ENCODE results near the gene NACC2. TPM values are rescaled to one million over a fixed set of nuclear protein-coding genes. Genes with fewer than 3 reads are reported as not detected.

Gene NACC2
- total RNA-seq, 2 experiments from 2014 or later = 8.1 to 8.5 TPM

DNA sequence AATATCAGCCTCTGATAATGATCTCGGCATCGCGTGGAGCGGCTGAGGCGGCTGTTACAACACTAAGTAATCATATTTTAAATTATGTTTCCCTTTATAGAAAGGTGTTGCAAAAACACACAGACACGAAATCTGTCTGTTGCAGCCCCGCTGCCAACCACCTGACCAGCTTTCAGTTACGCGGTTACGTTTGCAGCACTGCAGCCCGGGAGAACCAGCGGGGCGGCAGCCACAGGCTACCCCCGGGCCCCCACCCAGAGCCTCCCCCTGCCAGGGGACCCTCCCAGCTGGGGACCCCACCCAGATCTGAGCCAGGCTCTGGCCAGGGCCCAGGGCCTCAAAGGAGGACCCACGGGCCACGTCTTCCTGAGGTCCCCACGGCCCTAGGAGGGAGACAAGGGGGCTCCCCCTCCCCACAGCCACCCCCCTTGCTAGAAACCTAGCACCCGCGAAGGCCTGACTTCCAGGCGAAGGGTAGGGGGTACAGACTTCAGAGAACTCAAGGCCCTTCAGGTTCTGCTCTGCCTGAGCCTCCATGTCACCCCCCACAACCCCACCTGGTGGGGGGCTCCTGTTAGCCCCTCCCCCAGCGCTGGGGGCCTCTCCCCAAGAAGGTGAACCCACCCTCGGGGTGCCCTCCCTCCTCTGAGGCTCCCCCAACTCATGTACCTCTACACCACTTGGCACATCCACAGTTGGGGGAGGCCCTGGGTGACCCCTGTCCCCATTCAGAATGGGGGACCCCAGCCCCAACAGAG is 6.0 kb downstream of the NACC2 start:
- Mint-ChIP-seq H3K36me3 (peaks cover 2% of the 10 kb centered on the region), H3K27ac (no peak overlapping the region), H3K27me3 (no peaks in the 10 kb centered on the region), H3K4me1 (ENCODE audit: low read depth) (peaks cover 18% of the 10 kb centered on the region), H3K9me3 (no peaks in the 10 kb centered on the region), H3K4me3 (no peak overlapping the region)
- DNase-seq = no peak
- intact Hi-C loops (cut with micrococcal nuclease) = loop anchor here (1.0 kb wide), 1 partner anchor 34 kb away; no protein-coding TSS in a partner anchor
- POLR2A ChIA-PET = no interaction called here
- CTCF ChIA-PET = interaction anchor here (0.6 to 3.6 kb wide), 7 partner anchors 12 to 178 kb away, joined by 3 to 58 read pairs (median 4); no protein-coding TSS in a partner anchor

DNA sequence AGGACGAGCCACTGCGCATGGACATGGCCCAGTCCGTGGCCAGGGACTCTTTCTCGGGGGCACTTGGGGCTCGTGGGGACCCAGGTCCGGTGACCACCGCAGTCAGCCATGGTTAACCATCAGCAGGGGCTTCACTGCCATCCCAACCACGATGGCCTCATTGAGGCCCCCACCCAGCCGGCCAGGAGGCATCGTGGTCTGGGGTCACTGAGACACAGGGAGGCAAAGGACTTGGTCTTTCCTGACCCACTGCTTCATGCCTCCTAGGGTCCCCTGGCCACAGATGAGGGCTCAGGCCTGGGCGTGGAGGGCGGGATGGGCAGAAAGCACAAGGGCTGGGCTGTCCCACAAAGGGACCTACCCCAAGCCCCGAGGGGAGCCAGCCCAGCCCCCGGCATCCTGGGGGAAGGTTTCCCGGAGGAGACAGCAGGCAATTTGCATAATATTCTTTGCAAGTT is 6.6 kb downstream of the NACC2 start:
- DNase-seq = no peak

DNA sequence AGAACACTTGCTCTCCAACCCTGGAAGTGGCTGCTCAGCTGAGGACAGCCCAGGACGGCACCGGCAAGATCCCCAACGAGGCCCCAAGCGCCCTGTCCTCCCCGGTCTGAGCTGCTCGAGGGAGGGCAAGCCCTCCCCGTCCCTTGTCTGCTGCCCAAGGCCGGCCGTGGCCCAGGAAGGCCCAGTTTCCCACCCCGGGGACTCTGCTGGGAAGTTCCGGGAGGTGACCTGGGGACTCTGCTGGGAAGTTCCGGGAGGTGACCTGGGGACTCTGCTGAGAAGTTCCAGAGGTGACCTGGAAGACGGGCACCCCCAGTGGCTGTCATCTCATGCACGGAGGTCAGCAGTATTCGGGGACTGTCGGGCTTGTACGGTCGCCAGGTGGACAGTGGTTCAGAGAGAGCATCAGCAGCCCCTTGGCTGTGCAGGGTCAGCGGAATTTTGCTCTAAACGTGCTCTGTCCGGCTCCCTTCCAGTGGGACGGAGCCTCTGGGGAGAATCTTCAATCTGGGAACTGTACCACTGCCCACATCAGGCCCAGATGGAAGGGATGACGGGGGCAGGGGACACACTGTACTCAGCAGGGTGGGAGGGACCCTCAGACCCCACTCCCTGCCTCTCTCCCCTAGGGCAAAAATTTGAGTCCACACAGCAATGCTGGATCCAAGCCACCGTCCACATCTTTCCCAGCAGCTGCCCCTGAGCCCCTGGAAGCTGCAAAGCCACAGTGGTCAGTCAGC is 7.2 kb downstream of the NACC2 start:
- POLR2A ChIA-PET = no interaction called here
- Mint-ChIP-seq H3K4me1 (ENCODE audit: low read depth) (peaks cover 11% of the 10 kb centered on the region), H3K4me3 (no peak overlapping the region), H3K27ac (no peak overlapping the region), H3K9me3 (no peaks in the 10 kb centered on the region), H3K36me3 (peaks cover under 1% of the 10 kb centered on the region), H3K27me3 (no peaks in the 10 kb centered on the region)
- CTCF ChIA-PET = no interaction called here
- DNase-seq = no peak
- intact Hi-C loops (cut with micrococcal nuclease) = no loop called here

More for the DNA sequence above, 6.6 kb downstream of the NACC2 start:
- CTCF ChIA-PET = interaction anchor here (3.6 kb wide), 1 partner anchor 33 kb away, joined by 58 read pairs; no protein-coding TSS in a partner anchor
- Mint-ChIP-seq H3K4me3 (no peak overlapping the region), H3K27ac (no peak overlapping the region), H3K36me3 (peaks cover 2% of the 10 kb centered on the region), H3K9me3 (no peaks in the 10 kb centered on the region), H3K27me3 (no peaks in the 10 kb centered on the region), H3K4me1 (ENCODE audit: low read depth) (peaks cover 17% of the 10 kb centered on the region)
- intact Hi-C loops (cut with micrococcal nuclease) = no loop called here
- POLR2A ChIA-PET = no interaction called here

DNA sequence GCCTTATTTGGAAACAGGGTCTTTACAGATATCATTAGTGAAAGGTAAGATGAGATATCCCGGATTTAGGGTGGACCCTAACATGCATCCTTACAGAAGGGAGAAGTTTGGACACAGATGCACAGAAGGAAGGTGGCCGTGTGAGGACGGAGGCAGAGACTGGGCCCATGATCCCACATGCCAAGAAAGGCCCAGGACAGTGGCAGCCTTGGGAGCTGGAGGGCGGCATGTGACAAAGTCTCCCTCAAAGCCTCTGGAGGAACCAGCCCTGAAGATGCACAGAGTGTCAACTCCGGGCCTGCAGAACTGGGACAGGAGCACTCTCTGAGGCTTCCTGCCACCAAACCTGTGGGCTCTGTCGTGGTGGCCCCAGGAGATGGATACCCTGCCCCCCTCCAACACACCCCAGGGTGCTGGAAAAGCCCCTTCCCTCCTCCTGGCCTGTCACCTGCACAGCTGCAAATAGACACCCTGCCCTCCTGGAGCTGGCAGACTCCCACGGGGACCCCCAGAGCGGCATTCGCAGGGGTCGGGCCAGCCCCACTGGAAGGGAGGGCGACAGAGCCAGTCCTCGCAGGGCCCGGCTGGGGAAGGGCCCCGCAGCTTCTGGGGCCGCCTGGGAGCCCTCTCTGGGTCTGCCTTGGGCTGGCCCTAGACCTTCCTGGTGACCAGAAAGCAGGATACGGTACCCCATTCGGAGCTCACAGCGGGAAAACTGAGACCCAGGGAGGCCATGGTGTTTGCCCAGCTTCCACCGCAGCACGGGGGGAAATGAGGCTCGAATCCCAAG is 7.9 kb downstream of the NACC2 start:
- CTCF ChIA-PET = interaction anchor here (2.2 kb wide), 1 partner anchor 35 kb away, joined by 10 read pairs; no protein-coding TSS in a partner anchor
- intact Hi-C loops (cut with micrococcal nuclease) = no loop called here
- Mint-ChIP-seq H3K36me3 (no peaks in the 10 kb centered on the region), H3K27me3 (no peaks in the 10 kb centered on the region), H3K4me3 (no peak overlapping the region), H3K9me3 (no peaks in the 10 kb centered on the region), H3K4me1 (ENCODE audit: low read depth) (peaks cover 11% of the 10 kb centered on the region), H3K27ac (no peak overlapping the region)
- POLR2A ChIA-PET = no interaction called here
- no peak for DNase-seq

DNA sequence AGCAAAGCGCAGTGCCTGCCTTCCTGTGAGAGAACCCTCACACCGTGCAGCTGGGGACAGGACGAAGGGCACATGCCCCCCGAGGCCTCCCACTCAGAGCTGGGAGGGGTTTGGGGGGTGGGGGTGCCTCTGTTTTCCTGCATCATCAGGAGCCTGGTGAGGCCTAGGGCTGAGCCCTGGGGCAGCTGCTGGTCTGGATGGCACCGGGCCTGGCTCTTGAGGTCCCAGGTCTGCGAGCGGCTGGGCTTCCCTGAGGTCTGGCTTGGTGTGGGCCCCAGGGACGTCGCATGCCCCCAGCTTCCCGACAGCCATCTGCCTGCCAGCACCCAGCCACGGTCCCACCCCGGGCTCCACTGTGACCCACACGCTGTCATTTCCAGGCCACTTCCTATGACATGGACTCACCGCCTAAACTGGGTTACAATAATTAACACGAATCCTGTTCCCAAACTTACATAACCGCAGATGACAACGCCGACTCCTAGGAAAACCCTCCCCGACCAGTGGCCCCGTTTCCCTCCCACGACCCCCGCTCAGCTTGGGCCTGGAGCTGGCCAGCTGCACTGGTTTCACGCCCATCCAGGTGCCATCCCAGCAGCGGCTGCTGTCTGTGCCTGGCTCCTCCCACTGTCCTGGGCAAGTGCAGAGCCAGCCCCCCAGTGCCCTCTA is 8.7 kb downstream of the NACC2 start:
- DNase-seq = no peak
- CTCF ChIA-PET = interaction anchor here (2.2 kb wide), 1 partner anchor 36 kb away, joined by 10 read pairs; no protein-coding TSS in a partner anchor
- Mint-ChIP-seq H3K4me1 (ENCODE audit: low read depth) (peaks cover 11% of the 10 kb centered on the region), H3K27me3 (no peaks in the 10 kb centered on the region), H3K4me3 (no peak overlapping the region), H3K9me3 (no peaks in the 10 kb centered on the region), H3K27ac (no peak overlapping the region), H3K36me3 (no peaks in the 10 kb centered on the region)
- intact Hi-C loops (cut with micrococcal nuclease) = no loop called here
- POLR2A ChIA-PET = no interaction called here

DNA sequence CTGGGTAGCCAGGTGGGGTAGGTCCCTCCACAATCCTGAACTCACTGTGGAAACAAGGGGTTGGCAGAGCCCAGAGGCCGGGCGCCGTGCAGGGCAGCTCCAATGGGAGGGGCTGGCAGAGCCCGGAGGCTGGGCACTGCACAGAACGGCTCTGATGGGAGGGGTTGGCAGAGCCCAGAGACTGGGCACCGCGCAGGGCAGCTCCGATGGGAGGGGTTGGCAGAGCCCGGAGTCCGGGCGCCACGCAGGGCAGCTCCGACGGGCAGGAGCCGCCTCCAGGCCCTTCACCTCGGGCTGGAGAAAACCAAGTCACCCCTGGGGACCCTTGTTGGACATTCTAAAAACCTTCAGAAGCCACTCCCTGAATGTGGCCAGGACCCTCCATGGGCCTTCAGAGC is 9.3 kb downstream of the NACC2 start:
- DNase-seq = no peak
- peaks cover 11% of the 10 kb centered on the region for H3K4me1 Mint-ChIP-seq (ENCODE audit: low read depth)
- ChIA-PET CTCF (interaction anchor here (2.2 kb wide), 1 partner anchor 36 kb away, joined by 10 read pairs; no protein-coding TSS in a partner anchor), POLR2A (no interaction called here)
- H3K27ac Mint-ChIP-seq = no peak overlapping the region
- no peaks in the 10 kb centered on the region for H3K36me3 Mint-ChIP-seq
- intact Hi-C loops (cut with micrococcal nuclease) = no loop called here
- H3K4me3 Mint-ChIP-seq = no peak overlapping the region
- no peaks in the 10 kb centered on the region for H3K27me3 Mint-ChIP-seq
- no peaks in the 10 kb centered on the region for H3K9me3 Mint-ChIP-seq

DNA sequence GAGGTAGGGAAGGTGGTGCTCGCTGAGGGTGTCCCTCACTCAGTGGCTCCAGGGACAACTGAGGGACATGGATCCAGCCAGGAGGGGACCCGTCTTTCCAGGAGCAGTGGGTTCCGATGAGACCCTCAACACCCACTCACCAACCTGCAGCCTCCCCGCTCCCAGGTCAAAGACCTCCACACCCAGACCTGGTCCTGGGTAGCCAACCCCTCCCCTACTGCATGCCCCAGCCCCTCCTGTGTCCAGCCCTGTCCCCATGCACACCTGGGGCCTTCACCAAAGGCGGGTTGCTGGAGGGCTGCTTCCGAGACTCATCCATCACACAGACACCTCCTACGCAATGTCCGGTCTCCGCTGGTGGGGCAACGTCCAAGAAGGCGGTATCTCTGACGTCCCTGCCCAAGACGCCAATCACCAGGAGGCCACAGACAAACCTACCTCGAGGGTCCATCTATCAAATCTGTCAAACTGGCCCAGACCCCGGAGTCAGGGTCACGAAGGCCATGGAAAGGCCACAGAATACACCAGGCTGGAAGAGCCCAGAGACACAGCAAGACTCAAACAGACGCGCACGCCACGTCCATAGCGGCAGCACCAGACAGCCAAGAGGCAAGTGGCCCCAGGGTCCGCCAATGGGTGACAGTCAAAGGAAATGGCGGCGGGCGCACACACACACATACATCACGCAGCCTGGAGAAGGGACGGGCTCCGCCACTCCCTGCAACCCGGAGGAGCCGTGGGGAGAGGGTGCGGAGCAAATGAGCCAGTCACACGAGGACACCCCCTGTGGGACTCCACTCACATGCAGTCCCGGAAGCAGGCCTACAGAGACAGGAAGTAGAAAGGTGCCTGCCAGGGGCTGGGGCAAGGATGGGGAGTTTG is 10.8 kb downstream of the NACC2 start:
- CTCF ChIA-PET = no interaction called here
- DNase-seq = no peak
- H3K27ac Mint-ChIP-seq = no peak overlapping the region
- no peaks in the 10 kb centered on the region for H3K27me3 Mint-ChIP-seq
- no peaks in the 10 kb centered on the region for H3K36me3 Mint-ChIP-seq
- H3K4me1 Mint-ChIP-seq (ENCODE audit: low read depth) = peaks cover 9% of the 10 kb centered on the region
- intact Hi-C loops (cut with micrococcal nuclease) = no loop called here
- no peaks in the 10 kb centered on the region for H3K9me3 Mint-ChIP-seq
- H3K4me3 Mint-ChIP-seq = no peak overlapping the region
- POLR2A ChIA-PET = no interaction called here

DNA sequence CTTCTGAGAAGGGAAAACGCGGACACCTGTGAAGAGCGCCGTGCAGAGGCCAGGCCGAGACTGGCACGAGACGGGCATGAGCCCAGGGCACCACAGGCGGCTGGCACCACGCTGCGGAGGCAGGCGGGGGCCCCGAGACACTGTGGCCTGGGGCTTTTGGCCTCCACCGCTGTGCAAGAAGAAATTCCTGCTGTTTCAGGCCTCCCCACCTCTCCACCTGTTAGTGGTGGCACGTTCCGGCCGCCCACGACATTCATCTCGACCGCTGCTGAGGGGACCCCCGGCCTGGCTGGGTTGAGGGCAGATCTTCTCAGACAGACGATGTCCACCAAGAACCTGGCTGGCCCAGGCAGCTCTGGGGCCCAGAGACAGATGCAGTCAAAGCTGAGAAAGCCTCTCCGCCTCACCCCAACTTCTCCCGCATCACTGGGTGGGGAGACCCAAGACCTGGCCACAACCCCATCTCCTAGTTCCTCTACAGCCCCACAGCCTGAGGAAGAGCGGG is 11.5 kb downstream of the NACC2 start:
- Mint-ChIP-seq H3K36me3 (no peaks in the 10 kb centered on the region), H3K27ac (no peak overlapping the region), H3K27me3 (no peaks in the 10 kb centered on the region), H3K4me1 (ENCODE audit: low read depth) (peaks cover 9% of the 10 kb centered on the region), H3K4me3 (no peak overlapping the region), H3K9me3 (no peaks in the 10 kb centered on the region)
- intact Hi-C loops (cut with micrococcal nuclease) = no loop called here
- no peak for DNase-seq
- ChIA-PET CTCF (no interaction called here), POLR2A (no interaction called here)

DNA sequence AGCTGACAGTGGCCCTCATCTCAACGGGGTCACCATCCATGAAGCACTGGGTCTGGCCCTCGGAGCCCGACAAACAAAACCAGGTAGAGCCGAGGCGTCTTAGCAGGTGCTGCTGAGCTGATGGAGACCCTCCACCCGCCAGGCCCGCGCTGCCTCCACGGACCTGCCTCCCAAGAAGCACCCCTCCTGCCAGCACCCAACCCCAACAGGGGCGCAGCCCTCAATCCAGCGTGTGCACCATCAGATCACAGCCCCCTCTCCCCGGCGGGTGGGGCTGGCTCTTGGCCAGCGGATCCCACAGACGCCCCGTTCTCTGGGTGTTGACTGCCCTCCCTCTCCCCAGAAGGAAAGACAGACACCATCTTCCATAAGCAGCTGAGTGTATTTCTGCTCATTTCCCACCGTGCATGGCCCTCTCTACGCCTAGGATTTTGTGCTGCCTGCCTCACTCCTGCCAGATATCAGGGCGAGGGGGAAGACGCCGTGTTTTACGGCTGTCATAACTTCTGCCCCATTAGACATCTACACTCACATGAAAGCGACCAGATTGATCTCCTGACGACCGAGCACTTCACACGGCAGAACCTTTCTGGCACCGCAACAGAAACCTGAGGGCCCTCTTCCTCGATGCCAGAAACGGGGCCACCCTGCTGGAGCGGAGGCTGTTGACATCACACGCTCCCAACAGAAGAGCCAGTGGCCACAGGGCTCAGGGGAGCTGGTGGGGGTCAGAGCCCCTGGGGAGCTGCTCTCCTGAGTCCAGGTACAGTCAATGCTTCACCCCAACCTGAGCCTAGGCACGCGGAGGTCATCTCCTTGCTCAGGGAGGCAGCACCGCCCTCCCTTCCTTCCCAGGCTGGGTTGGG is 12.4 kb downstream of the NACC2 start:
- DNase-seq = no peak
- Mint-ChIP-seq H3K27me3 (no peaks in the 10 kb centered on the region), H3K36me3 (no peaks in the 10 kb centered on the region), H3K27ac (no peak overlapping the region), H3K9me3 (no peaks in the 10 kb centered on the region), H3K4me1 (ENCODE audit: low read depth) (peaks cover 9% of the 10 kb centered on the region), H3K4me3 (no peak overlapping the region)
- intact Hi-C loops (cut with micrococcal nuclease) = no loop called here
- ChIA-PET CTCF (no interaction called here), POLR2A (no interaction called here)

DNA sequence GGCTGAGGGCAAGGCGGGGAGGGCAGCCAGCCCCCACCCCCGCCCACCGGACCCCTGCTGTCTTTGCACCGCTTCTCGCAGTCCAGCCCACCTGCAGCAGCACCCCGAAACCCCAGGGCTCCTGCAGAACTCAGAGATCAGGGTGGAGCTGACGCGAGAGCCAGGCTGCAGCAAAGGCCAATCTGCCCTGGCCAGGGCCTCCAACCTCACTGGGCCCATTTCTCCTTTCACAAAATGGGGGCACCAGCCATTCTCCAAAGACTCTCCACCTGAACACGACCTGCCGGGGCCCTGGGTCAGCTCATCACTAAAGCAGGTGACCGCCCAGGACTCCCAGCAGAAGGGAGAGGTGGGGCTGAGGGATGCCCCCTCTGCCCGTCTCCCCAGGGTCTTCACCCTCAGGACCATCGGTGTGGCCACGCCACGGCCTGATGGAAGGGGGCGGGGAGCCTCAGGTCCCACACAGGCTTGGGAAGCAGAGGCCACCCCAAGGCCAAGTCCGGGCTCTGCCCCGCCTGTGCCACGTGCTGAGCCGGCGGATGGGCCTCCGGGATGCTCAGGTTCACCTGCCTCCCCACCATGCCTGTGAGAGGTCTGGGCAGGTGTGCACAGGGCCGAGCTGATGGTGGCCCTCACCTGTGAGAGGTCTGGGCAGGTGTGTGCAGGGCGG is 13.1 kb downstream of the NACC2 start:
- H3K27me3 Mint-ChIP-seq = no peaks in the 10 kb centered on the region
- H3K9me3 Mint-ChIP-seq = no peaks in the 10 kb centered on the region
- ChIA-PET CTCF (no interaction called here), POLR2A (no interaction called here)
- peaks cover 9% of the 10 kb centered on the region for H3K4me1 Mint-ChIP-seq (ENCODE audit: low read depth)
- H3K4me3 Mint-ChIP-seq = no peak overlapping the region
- no peak for DNase-seq
- no peaks in the 10 kb centered on the region for H3K36me3 Mint-ChIP-seq
- intact Hi-C loops (cut with micrococcal nuclease) = no loop called here
- H3K27ac Mint-ChIP-seq = no peak overlapping the region
